Measurements from ENCODE around the gene SPDEF.
A peak's percentile ranks its signal among the peaks of the same experiment; 100 is the strongest.

SPDEF gene

DNA sequence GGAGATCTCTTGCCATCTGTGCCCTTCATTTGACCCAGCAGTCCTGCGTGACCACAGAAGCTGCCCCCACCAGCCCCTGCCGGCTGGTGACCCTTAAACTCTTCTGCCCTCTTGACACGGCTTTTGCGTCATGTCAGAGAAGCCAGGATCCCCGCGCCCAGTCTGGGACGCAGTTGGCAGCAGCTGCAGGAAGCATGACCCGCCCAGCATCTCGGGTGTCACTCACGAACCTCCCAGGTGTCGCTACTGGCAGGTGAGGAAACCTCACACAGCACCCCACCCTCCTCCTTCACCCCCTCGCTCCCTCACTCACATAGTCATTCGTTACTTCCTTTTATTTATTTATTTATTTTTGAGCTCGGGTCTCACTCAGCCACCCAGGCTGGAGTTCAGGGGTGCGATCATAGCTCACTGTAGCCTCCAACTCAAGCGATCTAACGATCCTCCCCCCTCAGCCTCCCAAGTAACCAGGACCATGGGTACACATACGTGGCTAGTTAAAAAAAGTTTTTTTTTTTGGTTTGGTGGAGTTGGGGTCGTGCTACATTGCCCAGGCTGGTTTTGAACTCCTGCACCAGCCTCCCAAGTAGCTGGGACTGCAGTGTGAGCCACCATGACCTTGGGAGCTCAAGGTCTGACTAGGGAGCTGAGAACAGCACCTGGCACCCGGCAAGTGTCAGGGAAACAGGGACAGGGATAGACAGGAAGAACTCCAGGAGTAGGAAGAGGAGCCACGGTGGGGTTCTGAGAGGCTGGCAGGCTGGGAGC lies 14.1 kb upstream of the SPDEF start:
- no peak for FAIRE-seq
- no peak for DNase-seq (ENCODE audit: insufficient read length, low spot score)

GRCh38 chr6:34569361-34569973 lies 13.3 kb upstream of the SPDEF start:
- no peak for DNase-seq (ENCODE audit: insufficient read length, low spot score)
- TF ChIP-seq, protein P1, sequence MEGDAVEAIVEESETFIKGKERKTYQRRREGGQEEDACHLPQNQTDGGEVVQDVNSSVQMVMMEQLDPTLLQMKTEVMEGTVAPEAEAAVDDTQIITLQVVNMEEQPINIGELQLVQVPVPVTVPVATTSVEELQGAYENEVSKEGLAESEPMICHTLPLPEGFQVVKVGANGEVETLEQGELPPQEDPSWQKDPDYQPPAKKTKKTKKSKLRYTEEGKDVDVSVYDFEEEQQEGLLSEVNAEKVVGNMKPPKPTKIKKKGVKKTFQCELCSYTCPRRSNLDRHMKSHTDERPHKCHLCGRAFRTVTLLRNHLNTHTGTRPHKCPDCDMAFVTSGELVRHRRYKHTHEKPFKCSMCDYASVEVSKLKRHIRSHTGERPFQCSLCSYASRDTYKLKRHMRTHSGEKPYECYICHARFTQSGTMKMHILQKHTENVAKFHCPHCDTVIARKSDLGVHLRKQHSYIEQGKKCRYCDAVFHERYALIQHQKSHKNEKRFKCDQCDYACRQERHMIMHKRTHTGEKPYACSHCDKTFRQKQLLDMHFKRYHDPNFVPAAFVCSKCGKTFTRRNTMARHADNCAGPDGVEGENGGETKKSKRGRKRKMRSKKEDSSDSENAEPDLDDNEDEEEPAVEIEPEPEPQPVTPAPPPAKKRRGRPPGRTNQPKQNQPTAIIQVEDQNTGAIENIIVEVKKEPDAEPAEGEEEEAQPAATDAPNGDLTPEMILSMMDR (IDR thresholded peaks at IDR 0.05; ENCODE audit: insufficient read depth, missing control alignments): no peak
- FAIRE-seq: no peak

More for the DNA sequence above, 14.1 kb upstream of the SPDEF start:
- TF ChIP-seq, protein P1 (IDR thresholded peaks at IDR 0.05; ENCODE audit: insufficient read depth, missing control alignments): no peak

GRCh38 chr6:34568341-34569201 lies 12.4 kb upstream of the SPDEF start:
- DNase-seq (ENCODE audit: insufficient read length, low spot score): no peak
- FAIRE-seq: no peak
- TF ChIP-seq, protein P1 (IDR thresholded peaks at IDR 0.05; ENCODE audit: insufficient read depth, missing control alignments): no peak

DNA sequence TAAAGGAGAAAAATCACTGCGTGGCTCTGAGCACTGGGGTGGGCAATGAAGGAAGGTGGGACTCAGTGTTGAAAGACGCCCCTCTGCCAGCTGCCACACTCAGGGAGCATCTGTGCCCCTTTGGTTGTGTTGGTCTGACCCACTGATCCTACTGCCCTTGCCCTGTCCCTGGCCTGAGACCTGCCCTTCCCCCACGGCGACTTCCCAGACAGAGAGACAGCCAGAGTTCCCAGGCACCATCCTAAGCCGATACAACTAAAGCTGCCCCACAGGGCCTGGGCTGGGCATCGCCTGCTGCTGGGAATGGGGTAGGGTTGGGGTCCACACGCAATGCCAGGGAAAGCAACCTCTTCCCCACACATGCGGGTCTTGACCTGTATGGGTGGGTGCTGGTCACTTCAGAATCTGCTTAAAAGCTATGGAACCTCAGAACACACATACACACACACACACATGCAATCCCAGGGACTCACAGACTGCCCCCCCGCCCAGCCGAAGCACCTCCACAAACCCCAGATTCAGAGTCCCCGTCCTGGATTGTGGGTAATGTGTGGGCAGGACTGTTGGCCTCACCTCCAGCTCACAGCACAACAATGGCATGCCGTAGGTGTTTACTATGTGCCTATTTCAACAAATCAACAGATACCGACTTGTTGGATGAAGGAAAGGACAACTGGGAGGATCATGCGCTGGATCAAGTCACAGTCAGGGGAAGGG lies 10.9 kb upstream of the SPDEF start:
- DNase-seq (ENCODE audit: insufficient read length, low spot score) (no peak), FAIRE-seq (no peak)
- TF ChIP-seq, protein P1 (IDR thresholded peaks at IDR 0.05; ENCODE audit: insufficient read depth, missing control alignments): no peak

GRCh38 chr6:34565722-34566137 lies 9.6 kb upstream of the SPDEF start:
- DNase-seq (ENCODE audit: insufficient read length, low spot score) (no peak), FAIRE-seq (no peak)
- TF ChIP-seq, protein P1 (IDR thresholded peaks at IDR 0.05; ENCODE audit: insufficient read depth, missing control alignments): peak; percentile 2

DNA sequence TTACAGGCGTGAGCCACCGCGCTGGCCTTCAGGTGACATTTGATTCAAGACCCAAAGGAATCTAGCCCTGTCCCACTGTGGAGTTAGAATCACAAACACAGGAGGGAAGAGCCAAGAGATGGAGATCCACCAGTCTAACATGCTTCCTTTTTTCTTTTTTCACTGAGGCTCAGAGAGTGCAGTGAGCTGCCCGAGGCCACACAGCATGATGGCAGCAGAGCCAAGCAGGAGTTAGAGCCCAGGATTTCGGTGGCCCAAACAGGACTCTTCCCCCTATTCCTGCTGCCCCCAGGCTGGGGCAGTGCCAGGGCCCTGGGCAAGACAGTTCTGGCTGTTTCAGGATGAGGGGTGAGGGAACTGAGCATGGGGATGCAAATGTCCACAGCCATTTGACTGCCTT lies 8.1 kb upstream of the SPDEF start:
- DNase-seq (ENCODE audit: insufficient read length, low spot score) (no peak), FAIRE-seq (no peak)
- TF ChIP-seq, protein P1 (IDR thresholded peaks at IDR 0.05; ENCODE audit: insufficient read depth, missing control alignments): no peak
